HG02885 (cell line): ENCODE data around the gene P2RX1.

Experiments used
- ATAC-seq: cut with Tn5 transposase; IDR thresholded peaks from one replicate; pipeline ENCODE4 v1.9.1; 2021; ENCODE audit warnings: mild to moderate bottlenecking; ENCODE audit not compliant: unreplicated experiment, poor library complexity

Gene P2RX1

GRCh38 chr17:3910420-3911270 is 5.6 kb downstream of the P2RX1 start:
- ATAC-seq: no peak

- no peak for ATAC-seq
These were observed 7.0 kb downstream of the P2RX1 start for GRCh38 chr17:3909257-3909656.

GRCh38 chr17:3907483-3908216 is 8.6 kb downstream of the P2RX1 start:
- no peak for ATAC-seq

- ATAC-seq: no peak
These were observed 9.4 kb downstream of the P2RX1 start for GRCh38 chr17:3906881-3907280.

GRCh38 chr17:3905017-3905520 is 11.2 kb downstream of the P2RX1 start:
- ATAC-seq: no peak

- ATAC-seq: no peak
These were observed 11.8 kb downstream of the P2RX1 start for GRCh38 chr17:3904501-3904900.

- no peak for ATAC-seq
These were observed 12.4 kb downstream of the P2RX1 start for GRCh38 chr17:3903881-3904290.

- no peak for ATAC-seq
These were observed 13.0 kb downstream of the P2RX1 start for GRCh38 chr17:3903051-3903825.

GRCh38 chr17:3900646-3901045 is 15.6 kb downstream of the P2RX1 start:
- no peak for ATAC-seq

- no peak for ATAC-seq
These were observed 18.5 kb downstream of the P2RX1 start for GRCh38 chr17:3897731-3898130.

- ATAC-seq: no peak
These were observed 19.4 kb downstream of the P2RX1 start for GRCh38 chr17:3896968-3897235.

GRCh38 chr17:3896108-3896967 is 19.9 kb downstream of the P2RX1 start:
- no peak for ATAC-seq

- ATAC-seq: no peak
These were observed 20.9 kb downstream of the P2RX1 start for GRCh38 chr17:3895354-3895753.

GRCh38 chr17:3894911-3895343 is 21.3 kb downstream of the P2RX1 start:
- no peak for ATAC-seq

- ATAC-seq: no peak
These were observed 22.1 kb downstream of the P2RX1 start for GRCh38 chr17:3894188-3894587.

GRCh38 chr17:3893720-3894116 is 22.5 kb downstream of the P2RX1 start:
- ATAC-seq: no peak

- ATAC-seq: peak; percentile 91
These were observed 23.1 kb downstream of the P2RX1 start, which contains the start of gene CAMKK1 for GRCh38 chr17:3893003-3893719. Gene CAMKK1 (minus strand): TSS chr17:3893053. CDS start chr17:3885687, 7,366 bp downstream.

GRCh38 chr17:3892095-3892998 is 23.9 kb downstream of the P2RX1 start:
- peak; percentile 17 for ATAC-seq
